HG02642 (cell line): ENCODE data around the gene CYP11A1.
A peak's percentile ranks its signal among the peaks of the same experiment; 100 is the strongest.

Experiments used
- ATAC-seq: cut with Tn5 transposase; IDR thresholded peaks from one replicate; pipeline ENCODE4 v1.9.1; 2021; ENCODE audit warnings: mild to moderate bottlenecking; ENCODE audit not compliant: unreplicated experiment, poor library complexity

Gene CYP11A1

DNA sequence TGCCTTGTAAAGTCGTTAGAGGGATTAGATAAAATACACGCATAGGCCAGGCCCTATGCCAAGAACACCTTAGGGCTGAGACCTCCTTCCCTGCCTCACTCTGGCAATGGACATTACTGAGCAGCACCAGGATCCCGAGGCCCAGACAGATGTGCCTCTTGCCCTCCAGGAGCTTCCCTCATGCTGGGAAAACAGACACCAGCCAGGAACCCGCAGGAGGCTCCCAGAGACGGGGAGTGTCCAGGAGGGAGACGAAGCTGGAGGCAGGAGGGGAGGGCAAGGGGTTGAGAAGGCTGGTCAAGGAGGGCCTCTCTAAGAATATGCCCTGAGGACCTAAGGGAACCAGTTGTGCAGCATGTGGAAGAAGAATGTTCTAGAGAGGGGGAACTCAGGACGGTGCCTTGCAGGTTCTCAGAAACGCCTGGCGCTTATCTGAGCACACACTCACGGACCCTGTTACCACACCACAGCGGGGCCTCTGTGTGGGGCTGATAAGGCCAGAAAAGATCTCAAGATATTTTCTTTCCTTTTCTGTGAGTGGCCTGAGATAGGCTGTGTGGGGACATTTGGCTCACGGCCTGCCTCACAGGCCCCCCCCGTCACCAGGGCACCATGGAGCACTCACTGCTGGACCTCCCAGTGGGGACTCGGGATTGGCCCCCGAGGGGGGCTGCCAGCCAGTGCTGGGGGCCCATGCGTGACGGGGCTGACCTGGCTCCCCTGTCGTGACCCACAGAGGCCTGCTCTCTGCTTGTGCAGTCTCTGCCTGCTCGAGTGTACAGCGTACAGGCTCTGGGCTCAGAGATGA, 22.0 kb upstream of the CYP11A1 start:
- ATAC-seq, result no peak

DNA sequence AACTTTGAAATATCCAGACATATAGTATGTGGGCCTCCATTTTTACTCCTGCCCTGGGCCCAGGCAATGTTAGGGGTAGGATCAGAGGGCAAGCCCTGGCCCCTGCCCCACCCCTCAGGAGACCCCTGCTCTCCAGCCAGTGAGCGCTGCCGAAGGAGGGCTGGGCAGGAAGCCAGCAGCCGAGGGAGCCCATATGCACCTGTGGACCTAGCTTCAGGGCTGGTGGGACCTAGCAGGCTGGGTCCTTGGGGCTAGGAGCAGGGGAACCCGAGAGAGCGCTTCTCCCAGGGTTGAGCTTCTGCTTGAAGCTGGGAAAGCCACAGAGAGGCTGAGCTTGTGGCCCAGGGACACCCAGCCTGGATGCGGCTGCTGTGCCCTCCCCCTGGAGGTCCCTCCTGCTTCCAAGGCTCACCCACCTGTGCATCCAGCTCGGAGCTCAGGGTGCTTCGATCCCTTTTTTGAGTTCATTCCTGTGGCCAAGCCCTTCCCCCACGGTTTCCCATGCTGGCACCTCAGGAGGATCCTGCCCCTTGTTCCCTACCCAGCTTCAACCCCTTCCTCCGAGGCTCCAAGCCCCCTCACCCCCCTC, 21.0 kb upstream of the CYP11A1 start:
- no peak for ATAC-seq

DNA sequence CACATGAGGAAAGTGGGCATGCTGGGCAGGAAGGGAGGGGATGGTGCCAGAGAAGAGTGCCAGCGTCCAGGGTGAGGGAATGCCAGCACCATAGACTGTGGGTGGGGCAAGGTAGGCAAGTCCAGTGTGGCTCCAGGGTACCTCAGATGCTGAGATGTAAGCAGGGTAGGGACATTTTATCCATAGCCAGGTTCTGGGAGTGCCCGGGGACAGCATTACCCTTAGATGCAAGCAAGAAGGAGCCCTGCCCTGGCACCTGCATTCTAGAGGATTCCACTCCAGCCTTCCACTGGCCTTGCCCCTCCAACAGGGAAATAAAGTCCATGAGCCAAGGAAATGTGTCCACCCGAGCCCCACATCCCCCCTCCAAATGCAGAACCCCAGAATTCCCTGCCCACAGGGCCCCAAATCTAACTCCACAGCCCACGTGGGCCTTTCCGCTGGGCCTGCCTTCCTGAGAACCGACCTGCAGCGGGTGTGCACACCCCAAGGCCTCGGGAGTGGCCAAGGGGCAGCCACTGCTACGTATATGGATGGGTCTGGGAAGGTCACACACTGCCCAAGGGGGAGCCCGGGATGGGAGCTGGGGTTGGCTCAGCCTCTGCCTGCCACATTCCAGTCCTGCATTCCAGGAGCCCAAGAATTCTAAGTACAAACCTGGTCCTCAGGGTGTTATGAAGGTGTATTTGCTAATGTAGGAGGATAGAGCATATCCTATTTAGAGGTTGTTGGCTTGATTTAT, 20.3 kb upstream of the CYP11A1 start:
- ATAC-seq, result no peak

DNA sequence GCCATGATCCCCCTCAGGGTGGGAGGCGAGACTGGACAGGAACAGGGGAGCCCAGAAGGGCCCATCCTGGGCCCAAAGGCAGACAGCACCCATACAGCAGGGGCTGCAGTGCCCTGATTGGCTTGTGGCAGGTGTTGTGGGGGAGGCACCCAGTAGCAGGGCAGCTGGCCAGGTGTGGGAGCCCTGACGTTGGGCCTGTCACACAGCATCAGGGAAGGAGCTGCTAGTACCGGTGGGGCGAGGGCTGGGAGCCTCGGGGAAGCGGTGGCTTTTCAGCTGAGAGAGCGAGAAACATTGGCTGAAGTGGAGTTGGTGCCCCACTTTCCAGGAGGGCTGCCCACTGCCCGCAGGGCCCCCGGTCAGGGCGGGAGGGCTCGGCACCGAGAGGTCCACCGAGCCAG, 19.7 kb upstream of the CYP11A1 start:
- no peak for ATAC-seq

DNA sequence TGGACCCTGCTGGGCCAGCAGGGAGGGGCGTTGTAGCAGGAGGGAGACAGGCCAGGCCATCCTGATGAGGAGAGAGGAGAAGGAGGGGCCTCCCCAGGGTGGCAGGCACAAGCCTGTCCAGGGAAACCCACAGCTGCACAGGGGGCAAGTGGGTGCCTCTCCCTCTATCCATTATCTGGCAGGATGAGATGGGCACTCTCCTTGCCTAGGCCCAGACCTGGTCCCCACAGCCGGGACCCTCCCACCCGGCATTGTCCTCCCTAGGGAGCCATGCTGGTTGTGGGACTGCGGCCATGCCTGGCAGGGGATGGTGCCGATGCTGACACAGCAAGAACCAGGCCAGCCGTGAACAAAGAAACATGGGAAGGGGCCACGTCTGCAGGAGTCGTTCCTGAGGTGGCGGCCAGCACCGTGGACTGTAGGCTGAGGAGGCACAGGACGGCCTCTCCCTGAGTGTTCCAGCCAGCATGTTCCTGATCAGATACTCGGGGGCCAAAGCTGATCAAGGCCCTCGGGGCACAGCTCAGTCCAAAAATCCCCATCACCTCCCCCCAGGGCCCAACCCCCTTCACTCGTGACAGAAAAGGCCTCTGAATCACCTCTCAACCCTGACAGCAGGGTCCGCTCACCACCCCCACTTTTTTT, 19.2 kb upstream of the CYP11A1 start:
- ATAC-seq, result no peak

DNA sequence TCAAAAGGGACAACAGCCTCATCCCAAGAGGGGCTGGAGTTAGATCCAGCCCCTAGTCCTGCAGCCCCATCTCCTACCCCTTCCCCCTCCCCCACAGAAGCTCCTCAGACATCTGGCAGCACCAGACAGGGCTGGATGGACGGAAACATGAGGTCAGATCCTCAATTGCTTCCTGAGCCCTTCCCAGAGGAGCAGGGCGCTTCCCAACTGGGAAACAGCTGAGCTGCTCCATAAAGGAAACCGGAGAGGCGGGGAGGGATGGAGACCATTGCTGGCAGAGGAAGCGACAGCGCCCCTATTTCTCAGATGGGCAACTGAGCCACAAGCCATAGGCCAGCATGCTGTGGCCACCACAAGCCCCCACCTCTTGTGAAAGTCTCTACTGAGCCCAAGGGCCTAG, 18.3 kb upstream of the CYP11A1 start:
- no peak for ATAC-seq

DNA sequence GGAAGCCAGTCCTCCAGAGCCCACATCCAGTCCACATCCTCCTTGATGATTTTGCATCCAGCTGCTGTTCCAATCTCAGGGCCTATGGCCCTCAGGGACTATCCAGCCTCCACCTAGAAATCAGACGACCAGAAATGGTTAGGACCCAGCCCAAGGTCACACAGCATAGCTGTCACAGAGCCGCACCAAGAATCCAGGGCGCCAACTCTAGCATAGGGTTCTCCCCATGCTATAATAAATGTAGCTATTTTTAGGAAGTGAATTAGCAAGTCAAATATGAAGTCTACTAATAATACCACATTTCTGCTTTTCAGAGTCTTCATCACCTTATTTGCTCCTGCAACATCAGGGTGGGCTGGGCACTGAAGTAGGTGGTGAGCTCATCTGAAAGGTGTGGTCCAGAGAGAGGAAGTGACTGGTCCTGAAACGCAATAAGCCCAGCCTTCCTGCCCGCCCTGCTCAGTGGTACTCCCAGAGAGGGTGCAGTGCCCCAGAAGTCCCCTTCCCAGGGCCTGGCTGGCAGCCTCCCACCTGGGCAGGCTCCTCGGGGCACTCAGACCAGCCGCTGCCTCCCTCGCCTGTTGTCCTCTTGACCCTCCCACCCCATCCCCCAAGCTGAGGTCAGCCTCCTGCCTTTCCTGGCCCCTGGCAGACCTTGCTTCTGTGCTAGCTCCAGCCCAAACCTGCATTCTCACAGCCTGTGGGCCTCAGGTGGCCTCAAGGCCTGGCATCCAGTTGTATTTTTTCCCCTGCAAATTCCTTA, 17.6 kb upstream of the CYP11A1 start:
- ATAC-seq, result peak; percentile 61

DNA sequence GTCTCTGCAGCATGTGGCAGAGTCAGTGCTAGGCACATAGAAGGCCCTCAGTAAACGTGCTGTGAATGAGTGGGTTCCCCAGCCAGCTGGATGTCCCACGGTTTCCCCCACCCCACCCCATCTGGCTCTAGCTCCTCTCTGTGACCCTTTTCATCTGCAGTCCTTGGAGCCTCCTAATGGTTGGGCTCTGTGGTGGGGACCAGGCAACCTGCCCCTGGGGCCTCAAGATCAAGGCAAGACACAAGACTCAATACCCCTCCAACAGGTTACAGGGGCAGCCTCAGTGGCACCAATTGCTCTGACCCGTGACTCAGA, 17.1 kb upstream of the CYP11A1 start:
- no peak for ATAC-seq

DNA sequence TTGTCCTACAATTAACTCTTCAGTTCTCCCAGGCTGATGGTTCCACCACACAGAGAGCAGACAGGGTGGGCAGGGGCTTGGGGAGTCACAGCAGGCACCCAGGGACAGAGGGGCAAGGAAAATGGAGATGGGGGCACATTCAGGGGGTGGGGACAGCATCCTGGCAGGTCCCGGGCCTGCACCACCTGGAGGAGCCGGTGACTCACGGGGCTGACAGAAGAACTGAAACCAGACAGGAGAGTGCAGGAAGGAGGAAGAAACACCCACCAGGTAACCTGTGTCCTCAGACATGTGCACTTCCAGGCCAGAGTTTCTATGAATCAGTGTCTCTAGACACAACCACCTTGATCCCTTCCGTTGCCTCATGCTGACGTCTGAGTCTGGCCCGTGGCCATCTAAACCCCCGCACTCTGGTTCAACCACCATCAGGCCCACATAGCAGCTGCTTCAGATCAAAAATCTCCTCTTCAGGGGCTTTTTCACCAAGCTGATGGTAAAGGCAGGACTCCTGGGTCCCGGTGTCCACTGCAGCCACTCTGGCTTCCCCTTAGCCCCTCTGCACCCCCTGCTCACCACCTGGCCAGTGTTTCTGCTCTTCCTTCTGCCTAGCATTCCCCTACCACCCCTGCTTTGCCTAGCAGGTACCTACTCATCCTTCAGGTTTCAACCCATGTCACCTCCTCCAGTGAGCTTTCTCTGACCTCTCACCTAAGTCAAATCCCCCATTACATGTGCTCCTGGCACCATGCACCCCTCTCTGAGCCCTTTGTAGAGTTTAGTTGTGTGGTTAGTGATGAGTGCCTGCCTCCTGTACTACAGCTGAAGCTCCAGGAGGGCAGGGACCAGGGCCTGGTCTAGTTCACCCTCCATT, 16.5 kb upstream of the CYP11A1 start:
- ATAC-seq, result peak; percentile 33

DNA sequence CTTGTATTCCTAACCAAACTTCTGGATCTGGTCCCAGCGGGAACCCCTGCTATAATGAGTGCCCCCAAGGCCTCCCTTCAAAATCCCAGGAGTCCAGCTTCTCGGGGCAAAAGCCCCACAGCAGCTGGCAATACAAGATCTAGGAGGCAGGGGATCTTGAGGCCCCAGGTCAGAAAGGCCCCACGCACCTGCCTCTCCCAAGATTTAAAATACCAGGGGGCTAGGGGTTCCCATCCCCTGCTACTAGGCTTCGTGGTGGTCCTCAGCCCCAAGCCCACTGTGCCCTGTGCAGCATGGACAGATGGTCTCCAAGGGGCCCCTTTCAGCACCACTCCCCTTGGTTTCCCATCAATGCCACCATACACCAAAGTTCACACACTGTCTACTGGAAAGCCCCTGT, 15.8 kb upstream of the CYP11A1 start:
- no peak for ATAC-seq

DNA sequence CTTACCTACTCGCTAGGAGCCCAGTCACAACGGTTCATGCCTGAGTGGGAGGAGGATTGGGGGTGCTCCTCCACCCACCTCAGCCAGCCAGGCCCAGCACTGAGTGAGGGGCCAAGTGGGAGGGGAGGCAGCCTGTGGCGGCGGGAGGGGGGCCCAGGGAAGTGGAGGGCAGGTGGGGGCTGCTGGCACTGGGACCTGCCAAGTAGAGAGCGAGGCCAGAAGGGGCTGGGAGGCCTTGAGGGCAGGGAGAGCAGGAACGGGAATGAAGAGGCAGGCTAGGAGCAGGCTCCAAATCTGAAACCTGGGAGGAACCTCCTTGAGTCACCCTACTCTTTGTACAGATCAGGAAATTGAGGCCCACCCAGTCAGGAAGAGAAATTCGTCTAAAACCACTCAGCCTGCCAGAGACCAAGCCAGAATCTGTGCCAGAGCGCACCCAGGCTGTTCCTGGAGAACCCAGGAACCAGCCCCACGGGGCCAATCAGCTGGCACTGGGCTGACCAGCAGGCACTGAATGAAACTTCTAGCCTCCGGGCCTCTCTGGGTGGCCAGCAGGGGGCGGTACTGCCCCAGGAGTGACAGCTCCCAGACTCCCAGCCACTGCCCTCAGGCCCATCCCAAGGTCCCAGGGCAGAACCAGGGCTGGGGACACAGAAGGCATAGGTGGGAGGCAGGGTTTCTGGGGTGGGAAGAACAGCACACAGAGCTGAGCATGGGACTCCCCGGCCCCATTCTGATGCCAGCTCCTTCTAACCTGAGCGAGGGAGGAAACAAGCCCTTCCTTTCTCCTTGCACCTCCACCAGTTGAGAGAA, 14.8 kb upstream of the CYP11A1 start:
- ATAC-seq, result peak; percentile 43

DNA sequence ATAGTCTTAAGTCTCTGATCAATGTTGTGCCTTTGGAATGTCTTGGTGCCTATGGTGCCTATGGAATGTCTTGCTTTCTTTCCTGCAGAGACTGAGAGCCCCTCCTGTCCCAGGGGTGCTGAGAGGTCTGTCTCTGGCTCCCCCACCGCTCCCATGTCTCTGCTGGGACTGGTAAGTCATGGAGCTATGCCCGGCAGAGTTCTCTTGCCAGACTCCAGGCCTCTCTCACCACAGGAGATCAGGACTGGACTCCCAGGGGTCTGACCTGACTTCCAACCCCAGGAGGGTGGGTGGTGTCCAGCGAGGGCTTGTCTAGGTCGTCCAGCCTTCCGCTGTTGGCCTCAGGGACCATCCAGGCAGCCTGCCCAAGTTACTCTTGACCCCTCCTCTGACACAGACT, 14.0 kb upstream of the CYP11A1 start:
- no peak for ATAC-seq

DNA sequence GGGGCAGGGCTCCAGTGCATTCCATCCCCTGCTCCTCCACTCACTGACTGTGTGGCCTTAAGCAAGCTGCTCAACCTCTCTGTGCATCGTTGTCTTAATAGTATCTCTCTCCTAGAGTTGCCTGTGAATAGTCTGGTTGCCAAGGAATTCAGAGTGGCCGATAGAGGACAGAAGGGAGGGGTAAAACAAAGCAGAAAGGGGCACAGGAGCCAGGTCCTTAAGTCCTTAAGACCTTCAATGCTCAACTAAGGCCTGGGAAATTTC, 13.7 kb upstream of the CYP11A1 start:
- ATAC-seq, result no peak

DNA sequence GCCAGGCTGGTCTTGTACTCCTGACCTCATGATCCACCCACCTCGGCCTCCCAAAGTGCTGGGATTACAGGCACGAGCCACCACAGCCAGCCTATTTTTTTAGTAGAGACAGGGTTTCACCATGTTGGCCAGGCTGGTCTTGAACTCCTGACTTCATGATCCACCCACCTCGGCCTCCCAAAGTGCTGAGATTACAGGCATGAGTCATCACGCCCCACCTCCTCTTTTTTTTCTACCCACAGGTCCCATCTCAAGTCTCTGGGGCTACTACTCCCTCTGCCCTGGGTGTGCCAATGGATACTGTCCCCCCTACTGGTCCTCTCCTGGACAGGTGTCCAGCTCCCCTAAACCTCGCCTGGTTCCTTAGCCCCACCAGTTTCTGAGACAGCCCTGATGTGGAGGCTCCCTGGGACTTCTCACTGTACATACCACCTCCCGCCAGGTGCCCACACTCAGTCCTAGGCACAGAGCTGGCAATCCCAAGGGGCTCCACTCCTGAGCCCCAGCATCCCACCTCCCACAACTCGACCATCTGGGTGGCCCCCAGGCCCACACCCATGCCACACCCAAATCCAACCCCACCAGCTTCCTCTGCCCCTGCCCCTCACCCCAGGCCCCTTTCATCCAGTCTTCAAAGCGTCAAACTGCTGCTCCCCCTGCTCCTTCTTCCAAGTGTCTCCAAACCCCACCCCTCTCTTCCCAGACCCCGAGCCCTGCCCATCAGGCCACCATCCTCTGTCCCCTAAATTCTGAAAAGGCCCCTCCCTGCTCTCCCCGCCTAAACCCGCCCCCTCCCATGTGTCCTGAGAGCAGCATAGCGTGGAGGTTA, 13.1 kb upstream of the CYP11A1 start:
- no peak for ATAC-seq

DNA sequence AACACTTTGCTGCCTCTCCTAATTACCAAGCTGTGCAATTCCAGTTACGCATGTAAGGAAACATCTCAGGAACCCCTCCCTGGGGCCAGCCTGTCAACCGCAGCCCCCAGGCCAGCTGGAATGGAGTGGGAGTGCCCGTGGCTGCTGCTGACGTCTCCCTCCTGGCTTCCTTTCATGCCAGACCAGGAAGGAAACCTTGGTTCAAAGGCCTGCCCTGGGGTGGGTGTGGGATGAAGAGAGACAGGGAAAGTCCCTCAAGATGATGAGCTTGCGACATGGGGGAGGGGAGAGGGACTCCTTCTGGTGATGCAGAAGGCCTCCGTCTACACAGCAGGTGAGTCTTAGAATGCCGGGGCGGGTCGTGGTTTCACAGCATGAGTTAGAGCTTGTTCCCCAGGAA, 11.4 kb upstream of the CYP11A1 start:
- no peak for ATAC-seq

DNA sequence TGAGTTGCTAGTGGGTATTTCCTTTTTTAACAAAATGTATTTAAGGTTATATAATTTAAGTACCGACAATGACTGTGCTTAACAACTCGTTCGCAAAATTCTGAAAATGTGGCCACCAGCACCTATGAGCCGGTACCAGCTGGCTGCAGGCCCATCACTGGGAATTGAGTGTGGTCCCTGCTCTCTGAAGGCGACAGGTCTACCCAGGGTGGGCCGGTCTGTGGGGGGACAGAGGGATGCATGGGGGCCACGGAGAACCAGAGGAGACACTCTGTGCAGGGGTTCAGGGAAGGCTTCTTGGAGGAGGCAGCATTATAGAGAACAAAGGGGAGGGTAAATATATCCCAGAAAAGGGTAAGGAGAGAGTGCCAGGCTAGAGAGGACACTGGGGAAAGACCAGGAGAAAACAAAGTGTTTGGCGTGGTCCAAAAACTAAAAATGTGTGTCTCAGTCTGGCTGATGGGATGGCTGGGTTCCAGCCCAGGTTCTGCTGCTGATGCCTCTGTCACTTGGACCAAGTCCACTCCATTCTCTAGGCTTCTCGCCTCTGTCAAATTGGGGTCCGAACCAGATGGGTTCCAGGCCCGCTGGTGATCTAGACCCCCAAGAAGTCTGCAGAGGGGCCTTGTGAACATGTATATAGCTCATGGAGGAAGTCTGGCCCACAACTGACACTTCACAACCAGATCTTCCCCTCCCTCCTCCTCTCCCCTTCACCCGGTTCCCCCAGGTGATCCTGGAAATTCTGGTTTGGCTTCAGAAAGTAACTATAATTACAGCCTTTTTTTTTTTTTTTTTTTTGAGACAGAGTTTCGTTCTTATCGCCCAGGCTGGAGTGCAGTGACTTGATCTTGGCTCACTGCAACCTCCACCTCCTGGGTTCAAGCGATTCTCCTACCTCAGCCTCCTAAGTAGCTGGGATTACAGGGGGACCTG, 10.7 kb upstream of the CYP11A1 start:
- no peak for ATAC-seq
